GM12892 (cell line): ENCODE results near the gene NRXN3.

Source experiments
- POLR2A ChIP-seq: IDR thresholded peaks from 2 replicates; pipeline ENCODE4 v1.6.1; 2011; ENCODE audit warnings: low read depth, low read length, control low read depth
- POLR2AphosphoS5 ChIP-seq: IDR thresholded peaks from 2 replicates; pipeline ENCODE4 v1.6.1; 2011; ENCODE audit warnings: low read depth, low read length, control low read depth

GRCh38 chr14:78631551-78631950, 461.4 kb downstream of the NRXN3 start:
- TF ChIP-seq POLR2AphosphoS5 (no peak), POLR2A (no peak)
